IPS DF 4.7 (cell line): ENCODE data around the gene CLCN1.
"Not testable (repeated sequence)": the region's sequence is repeated elsewhere in the genome, so short reads cannot be mapped to it uniquely, and the experiment has no call there.

Source experiments
- DNase-seq: peaks from one replicate; pipeline ENCODE4 v3.0.0-alpha.2; 2013; ENCODE audit warnings: low spot score; ENCODE audit errors: extremely low read depth

CLCN1 gene

DNA sequence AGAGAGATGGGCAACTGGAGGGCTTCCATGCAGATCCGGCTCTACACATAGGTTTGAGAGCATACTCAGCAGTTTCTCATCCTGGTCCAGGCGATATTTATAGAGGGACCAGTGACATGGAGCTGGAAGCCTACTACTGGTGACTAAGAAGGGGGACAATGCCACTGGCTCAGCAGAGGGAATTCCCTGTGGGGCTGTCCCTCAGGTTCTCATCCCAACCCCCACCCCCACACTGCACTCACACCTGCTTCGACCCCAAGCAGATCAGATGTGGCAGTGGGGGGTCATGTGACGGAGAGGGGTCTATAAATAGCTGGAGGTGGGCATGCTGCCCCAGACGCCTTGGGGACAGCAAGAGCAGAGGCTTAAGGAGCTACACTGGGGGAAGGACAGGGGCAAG lies at the start of gene CLCN1:
Gene CLCN1, plus strand, starts transcription at position 336 of the 400 bp plus-strand sequence. CDS start 102 bp downstream, outside the sequence.
- no peak for DNase-seq

DNA sequence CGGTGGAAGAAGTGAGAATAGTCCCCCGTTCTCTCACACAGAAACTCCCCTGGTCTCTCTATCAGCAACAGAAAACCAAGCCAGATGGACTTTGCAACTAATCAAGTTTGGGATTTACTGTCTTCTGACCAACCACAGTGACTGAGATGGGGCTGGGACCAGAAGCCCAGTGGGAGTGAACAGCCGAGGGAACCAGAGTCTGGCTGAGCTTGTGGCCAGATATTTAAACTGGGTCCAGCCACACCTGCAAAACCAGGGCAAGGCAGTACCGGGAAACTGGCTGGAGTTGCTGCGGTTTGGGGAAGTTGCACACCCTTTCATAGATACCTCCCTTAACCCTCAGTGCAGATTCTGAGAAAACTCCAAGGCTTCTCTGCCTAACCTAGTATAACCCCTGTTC lies 46.7 kb upstream of the CLCN1 start:
- no peak for DNase-seq

- no peak for DNase-seq
Measured at GRCh38 chr7:143271240-143271639, 44.7 kb upstream of the CLCN1 start.

DNA sequence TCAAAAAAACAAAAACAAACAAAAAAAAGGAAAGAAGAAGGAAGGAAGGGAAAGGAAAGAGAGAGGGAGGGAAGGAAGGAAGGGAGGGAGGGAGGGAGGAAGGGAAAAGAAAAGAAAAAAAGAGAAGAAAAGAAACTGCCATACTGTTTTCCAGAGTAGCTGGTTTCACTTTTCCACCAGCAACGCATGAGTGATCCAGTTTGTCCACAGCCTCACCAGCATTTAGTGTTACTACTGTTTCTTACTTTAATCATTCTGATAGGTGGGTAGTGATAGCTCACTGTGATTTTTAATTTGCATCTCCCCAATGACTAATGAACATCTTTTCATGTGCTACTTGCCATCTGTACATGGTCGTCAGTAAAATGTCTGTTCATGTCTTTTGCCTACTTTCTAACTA lies 43.0 kb upstream of the CLCN1 start:
- no peak for DNase-seq

- no peak for DNase-seq
Measured at GRCh38 chr7:143279186-143280098, 36.5 kb upstream of the CLCN1 start.

GRCh38 chr7:143280160-143280559 lies 35.8 kb upstream of the CLCN1 start:
- no peak for DNase-seq

- no peak for DNase-seq
Measured at GRCh38 chr7:143280566-143280965, 35.3 kb upstream of the CLCN1 start.

DNA sequence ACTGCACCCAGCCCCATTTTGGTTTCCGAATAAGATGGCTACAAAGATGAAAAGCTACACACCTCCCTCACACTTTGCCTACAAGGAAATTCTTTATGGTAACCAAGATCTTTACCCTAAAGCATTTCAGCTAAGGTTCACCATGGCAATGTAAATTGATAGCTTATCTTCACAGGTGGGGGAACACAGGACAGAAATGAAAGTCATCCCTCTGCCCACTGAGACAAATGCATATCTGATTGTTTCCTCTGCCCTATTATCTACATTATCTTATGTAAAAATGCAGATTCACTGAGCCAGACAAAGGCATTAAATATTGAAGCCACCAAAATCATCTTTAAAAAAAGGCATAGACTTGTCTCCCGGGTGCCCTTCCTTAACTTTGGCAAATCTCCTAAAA lies 34.4 kb upstream of the CLCN1 start:
- DNase-seq, result no peak

DNA sequence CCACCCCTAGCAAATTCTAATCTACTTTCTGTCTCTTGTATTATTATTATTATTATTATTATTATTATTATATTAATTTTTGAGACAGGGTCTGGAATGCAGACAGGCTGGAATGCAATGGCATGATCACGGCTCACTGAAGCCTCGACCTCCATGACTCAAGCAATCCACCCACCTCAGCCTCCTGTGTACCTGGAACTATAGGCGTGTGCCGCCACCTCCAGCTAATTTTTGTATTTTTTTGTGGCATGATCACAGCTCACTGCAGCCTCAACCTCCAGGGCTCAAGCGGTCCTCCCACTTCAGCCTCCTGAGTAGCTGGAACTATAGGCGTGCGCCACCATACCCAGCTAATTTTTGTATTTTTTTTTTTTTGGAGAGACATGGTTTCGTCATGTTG lies 33.8 kb upstream of the CLCN1 start:
- no peak for DNase-seq

DNA sequence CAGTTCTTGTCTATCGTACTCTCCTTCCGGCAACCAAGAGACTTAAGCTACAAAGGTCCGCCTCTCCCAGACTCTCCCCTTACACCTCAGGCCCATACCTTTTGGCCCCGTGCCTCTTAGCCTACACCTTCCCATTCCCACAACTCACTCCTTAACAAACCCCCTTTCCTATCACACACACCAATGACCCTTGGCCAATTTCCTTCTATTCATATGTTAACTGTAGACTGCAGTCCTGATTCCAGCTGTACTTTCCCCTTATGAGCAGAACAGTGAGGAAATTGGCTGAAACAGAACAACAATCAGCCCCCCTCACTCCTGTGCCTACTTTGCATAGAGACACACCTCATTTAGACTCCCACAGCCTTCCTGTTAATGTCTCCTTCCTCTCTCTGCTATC lies 32.5 kb upstream of the CLCN1 start:
- DNase-seq, result no peak

DNA sequence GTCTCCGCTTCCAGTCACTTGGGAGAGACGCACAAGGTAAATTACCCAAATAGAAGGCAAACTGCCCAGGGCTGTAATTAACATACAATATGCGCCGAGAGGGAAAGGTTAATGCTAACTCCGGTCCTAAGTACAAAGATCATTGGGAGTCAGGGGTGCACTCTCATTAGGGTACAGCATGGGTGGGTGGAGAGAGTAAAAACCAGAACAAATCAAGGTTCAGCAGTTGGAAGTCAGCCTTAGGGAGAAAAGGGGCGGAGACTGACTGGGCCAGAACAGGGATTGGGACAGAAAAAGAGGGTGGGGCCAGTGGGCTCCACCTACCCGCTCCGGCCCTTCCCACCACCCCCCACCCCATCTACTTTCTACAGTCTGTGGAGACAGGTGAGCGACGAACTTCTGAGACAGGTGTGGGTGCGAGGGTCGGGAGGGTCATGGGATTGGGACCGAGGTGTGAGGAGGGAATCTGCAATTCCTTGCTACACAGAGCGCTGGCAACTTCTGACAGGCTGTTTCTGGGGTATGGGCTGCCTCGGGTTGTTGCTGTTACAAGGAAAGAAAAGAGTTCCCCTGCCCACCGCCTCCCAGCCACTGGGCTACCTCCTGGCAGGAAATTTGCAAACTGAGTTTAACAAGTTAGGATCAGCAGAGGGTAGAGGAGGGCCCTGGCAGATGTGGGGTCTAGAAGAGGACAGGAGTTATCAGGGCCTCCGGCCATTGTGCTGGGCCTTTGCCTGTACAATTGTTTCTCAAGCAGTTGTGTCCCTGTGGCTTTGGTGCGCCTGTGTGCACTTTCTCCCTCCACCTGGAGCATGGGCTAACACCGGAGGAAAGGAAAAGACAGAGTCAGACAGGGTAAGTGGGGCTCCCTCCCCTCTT lies 31.1 kb upstream of the CLCN1 start, which contains the start of gene TMEM139:
Gene TMEM139, plus strand, starts transcription at position 368 of the 879 bp plus-strand sequence. CDS start 1,000 bp downstream, outside the sequence.
- no peak for DNase-seq

DNA sequence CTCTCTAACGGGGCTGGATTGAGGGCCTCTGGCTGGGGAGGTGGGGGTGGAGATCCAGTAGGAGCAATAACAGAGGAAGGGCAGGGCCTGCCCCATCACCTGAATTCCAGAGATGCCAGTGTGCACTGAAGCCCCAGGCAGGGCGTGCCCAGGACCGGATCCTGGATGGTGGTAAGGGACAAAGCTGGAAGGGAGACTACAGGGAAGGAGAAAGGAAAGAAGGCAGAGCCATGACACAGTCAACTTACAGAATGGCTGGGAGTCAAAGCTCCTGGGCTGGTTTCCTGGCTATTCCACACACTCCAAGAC lies 30.5 kb upstream of the CLCN1 start:
- DNase-seq, result no peak

DNA sequence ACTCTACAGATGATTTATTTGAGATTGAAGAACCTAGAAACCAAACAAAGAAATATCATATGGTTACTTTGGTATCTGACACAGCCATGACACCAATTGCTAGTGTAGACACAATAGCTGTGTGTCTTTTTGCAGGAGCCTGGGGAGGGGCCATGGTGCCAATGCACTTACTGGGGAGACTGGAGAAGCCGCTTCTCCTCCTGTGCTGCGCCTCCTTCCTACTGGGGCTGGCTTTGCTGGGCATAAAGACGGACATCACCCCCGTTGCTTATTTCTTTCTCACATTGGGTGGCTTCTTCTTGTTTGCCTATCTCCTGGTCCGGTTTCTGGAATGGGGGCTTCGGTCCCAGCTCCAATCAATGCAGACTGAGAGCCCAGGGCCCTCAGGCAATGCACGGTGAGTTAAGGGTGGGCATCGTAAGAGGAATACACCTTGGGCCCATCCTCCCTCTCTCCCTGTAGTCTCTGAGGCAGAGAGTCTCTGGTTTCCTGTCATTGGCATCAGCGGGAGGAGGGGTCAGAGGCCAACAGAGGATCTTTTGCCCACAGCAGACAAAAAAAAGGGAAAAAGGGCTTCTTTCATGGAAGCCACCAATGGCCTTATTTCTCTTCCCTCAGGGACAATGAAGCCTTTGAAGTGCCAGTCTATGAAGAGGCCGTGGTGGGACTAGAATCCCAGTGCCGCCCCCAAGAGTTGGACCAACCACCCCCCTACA lies 29.9 kb upstream of the CLCN1 start:
- DNase-seq, result no peak

- DNase-seq, result no peak
Measured at GRCh38 chr7:143286522-143286890, 29.4 kb upstream of the CLCN1 start.

DNA sequence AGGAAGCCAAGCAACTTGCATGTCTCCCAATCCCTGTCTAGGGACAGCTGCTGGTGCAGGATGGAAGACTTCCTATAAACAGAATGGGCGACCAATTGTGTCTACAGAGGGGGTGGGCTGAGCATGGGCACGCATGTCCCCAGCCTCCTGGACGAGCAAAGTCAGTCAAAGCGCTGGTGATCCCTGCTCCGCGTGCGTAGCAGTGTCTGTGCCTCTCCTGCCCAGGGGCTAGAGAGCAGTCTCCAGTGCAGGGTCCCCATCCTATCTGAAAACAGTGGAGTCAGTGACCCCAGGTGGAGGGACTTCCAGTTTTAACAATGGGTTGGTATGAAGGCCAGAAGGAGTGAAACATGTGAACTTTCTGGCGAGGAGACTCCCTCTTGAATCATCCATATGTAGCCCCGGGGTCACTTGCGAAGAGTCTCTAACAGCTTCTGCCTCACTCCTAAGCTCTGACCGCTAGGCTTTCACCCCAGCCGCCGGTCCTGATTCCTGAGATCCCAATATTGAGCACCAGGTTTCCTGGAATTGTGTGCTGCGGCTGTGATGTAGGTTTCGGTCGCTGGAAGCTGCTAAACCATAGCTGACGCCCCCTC lies 28.5 kb upstream of the CLCN1 start:
- no peak for DNase-seq

DNA sequence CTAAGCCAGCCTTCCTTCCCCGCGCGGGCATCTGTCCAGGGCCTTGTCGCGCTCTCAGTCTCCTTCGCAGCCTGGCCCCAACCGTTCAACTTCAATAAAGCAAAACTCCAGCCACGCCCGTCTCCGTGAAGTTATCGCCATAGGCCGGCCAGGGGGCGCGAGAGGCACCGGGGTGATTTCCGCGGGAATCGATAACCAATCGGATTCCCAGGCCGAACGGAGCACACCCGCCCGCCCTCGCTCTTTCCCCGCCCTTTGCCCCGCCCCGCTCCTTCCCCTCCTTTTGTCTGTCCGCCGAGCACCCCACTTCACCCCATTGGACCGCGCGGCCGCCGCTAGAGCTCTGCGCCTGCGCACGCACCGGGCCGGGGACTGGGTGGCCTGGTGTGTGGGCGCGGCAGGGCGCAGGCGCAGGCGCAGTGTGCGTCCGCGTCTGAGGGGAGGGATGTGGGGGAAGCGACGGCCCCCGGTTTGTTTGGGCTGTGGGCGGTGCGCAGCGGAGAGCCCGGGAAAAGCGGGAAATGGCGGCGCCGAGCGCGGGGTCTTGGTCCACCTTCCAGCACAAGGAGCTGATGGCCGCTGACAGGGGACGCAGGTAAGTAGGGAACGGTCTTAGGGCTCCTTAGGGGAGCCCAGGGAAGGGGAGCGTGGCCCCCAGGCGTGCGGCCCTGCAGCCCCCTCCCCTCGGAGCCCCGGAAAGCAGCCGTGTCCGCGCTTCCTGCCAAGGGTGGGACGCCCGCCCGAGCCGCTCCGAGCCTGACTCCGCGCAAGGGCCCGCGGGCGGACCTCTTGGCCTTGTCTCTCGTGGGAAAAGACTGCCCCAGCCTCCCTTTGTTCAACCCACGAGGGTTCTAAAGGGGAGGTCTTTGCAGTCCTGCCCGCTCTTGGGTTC lies 27.7 kb upstream of the CLCN1 start, which contains the start of gene CASP2:
Gene CASP2, plus strand, starts transcription at position 417 of the 892 bp plus-strand sequence. Its CDS starts 105 bp downstream, at position 522.
- DNase-seq, result no peak

DNA sequence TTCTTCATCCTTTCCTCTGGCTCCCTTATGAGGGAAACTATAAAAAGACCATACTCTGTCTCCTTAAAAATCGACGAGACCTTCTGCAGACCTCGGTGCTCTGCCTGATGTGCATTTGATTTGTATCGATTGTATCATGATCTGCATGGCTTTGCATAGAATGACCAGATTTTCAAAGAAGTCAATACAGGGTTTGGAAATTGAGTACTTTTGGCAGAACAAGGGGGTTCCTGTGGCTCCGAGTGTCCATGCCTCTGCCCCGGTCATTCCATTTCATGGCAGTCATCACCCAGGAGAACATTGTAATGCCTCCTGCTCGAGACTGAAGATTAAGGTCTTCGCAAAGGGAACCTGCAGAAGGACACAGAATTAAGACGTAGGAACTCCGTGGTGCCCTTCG lies 27.1 kb upstream of the CLCN1 start:
- no peak for DNase-seq

DNA sequence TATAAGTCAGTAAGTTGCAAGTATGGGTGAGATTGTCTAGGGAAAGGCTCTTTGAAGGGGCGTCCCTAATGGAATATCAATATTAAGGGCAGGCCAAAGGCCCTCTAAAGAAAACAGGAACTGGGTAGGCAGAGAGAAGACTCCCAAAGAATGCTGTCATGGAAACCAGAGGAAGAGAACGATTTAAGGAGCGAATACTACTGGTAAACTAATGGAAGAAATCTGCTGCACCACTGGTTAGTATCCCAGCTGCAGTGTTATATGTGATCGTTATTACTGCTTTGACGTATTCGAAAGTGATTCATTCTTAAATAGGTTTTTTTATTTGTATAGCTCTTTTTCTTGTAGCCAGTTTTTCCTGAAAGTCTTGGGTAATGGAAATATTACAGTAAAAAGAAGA lies 26.5 kb upstream of the CLCN1 start:
- no peak for DNase-seq

DNA sequence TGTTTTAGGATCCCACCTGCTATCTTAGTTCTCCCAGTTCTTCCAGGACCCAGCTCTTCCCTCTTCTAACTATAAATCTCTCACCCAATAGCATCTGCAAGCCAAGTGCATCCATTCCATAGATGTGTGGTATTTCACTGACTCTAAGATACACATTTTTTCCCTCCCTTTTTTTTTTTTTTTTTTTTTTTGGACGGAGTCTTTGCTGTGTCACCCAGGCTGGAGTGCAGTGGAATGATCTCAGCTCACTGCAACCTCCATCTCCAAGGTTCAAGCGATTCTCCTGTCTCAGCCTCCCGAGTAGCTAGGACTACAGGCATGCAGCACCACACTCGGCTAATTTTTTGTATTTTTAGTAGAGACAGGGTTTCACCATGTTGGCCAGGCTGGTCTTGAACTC lies 26.0 kb upstream of the CLCN1 start:
- not testable (repeated sequence) for DNase-seq

GRCh38 chr7:143290293-143290692 lies 25.6 kb upstream of the CLCN1 start:
- no peak for DNase-seq
